Endothelial cell of umbilical vein (primary cell): Measurements from ENCODE around the gene HYI.

Experiments used
- POLR2A ChIP-seq: IDR thresholded peaks from 2 replicates; pipeline ENCODE4 v1.6.1; 2012; ENCODE audit warnings: low read depth, mild to moderate bottlenecking, control low read depth, low read length
- POLR2AphosphoS5 ChIP-seq: IDR thresholded peaks from 2 replicates; pipeline ENCODE4 v1.6.1; 2012; ENCODE audit warnings: low read depth, mild to moderate bottlenecking, control low read depth, low read length, moderate library complexity; ENCODE audit not compliant: insufficient read depth

DNA sequence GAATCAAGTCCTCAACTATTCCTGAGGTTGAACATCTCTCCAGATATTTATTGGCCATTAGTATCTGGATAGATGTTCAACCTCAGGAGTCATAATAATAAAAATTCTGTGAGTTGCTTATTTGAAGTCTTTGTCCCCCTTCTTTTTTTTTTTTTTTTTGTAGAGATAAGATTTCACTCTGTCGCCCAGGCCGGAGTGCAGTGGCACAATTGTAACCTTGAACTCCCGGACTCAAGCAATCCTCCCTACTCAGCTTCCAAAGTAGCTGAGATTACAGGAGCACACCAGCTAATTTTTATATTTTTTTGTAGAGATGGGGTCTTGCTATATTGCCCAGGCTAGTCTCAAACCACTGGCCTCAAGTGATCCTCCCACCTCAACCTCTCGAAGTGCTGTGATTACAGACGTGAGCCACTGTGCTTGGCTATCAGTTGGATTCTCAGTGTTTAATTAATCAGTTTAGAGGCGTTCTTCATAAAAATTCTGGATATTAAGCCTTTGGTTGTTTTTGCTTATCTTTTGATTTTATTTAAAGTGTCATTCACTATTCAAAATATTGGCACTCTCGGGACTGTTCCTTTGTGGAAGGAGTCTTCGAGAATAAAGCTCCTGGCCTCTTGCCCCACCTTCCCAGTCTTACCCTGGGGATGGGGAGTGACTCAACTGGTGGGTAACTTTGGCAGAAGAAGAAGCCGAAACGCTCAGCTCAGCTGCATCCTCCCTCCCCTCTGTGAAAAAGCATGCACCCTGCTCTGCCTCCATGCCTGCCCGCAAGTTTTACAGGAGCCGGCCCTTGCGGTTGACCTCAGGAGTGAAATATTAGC lies 11.2 kb upstream of the HYI start:
- TF ChIP-seq POLR2A = no peak
- no peak for TF ChIP-seq POLR2AphosphoS5
